Left ventricle myocardium superior (tissue), 1 donor: ENCODE results near the gene OTUD4. TPM values are rescaled to one million over a fixed set of nuclear protein-coding genes. Genes with fewer than 3 reads are reported as not detected.

ENCODE experiments used
- total RNA-seq: library from RNA; stranded (reverse); fragmentation: NEBNext Ultra II Directional; extraction: Animal tissue kit (Norgen Biotek cat#: 25700); gene quantifications from one replicate; pipeline ENCODE4 v1.2.1, GENCODE V29; 2021
- donor health status: DM: no; HTN: yes; CAD: no; lungs with severe emphysema.

Gene OTUD4
- total RNA-seq, 1 donor from 2014 or later: 38.9 TPM

Other genes starting within 250 kb of the OTUD4 start
- gene ANAPC10, start 82.4 kb downstream of the OTUD4 start, total RNA-seq: 12.6 TPM
- gene ABCE1, start 82.3 kb downstream of the OTUD4 start, total RNA-seq: 29.5 TPM